ENCODE results near the gene CUL5. TPM values are rescaled to one million over a fixed set of nuclear protein-coding genes. Genes with fewer than 3 reads are reported as not detected.
A peak's percentile ranks its signal among the peaks of the same experiment; 100 is the strongest.

CUL5 gene
- total and polyA plus RNA-seq, 2 of the 8 experiments (the other 6 are each of a cell fraction or from before 2014, with no cell fraction given): 4.9 to 31.8 TPM

GRCh38 chr11:108019870-108020540, 11.3 kb downstream of the CUL5 start:
- no peaks in the 10 kb centered on the region for H3K23me2 ChIP-seq (ENCODE audit: low read depth, low read length)
- H4K20me1 ChIP-seq (replicated peaks in 1 of 2; ENCODE audit: control insufficient read depth in 1 of 2, insufficient read depth in 2 of 2, low read length in 2 of 2): peaks cover 5 to 6% of the 10 kb centered on the region in 2 experiments
- no peak overlapping the region for H2AFZ ChIP-seq (ENCODE audit: low read length)
- peaks cover 16% of the 10 kb centered on the region for H3K79me1 ChIP-seq (ENCODE audit: low read depth, low read length)
- peaks cover 6 to 98% of the 10 kb centered on the region in 2 experiments for H3K79me2 ChIP-seq (ENCODE audit: control insufficient read depth in 1 of 2, insufficient read depth in 2 of 2, low read length in 2 of 2)
- H3K56ac ChIP-seq (replicated peaks; ENCODE audit: insufficient read length, low read depth, low read length): no peak overlapping the region
- H2BK120ac ChIP-seq (replicated peaks; ENCODE audit: low read depth, low read length): no peak overlapping the region
- no peaks in the 10 kb centered on the region for H3K36me3 ChIP-seq (ENCODE audit: control insufficient read depth in 2 of 4, insufficient read depth in 4 of 4, low read length in 3 of 4)
- H2BK5ac ChIP-seq (ENCODE audit: low read depth, low read length): no peak overlapping the region; the same call in 1 of the 2 replicates
- no peak overlapping the region for H3K4me3 ChIP-seq (ENCODE audit: extremely low read depth in 1 of 4, insufficient read depth in 2 of 4, low read depth in 3 of 4, low read length in 4 of 4)
- H4K91ac ChIP-seq (replicated peaks; ENCODE audit: insufficient read length, low read length): peak overlapping the region; percentile 19
- H3K14ac ChIP-seq (ENCODE audit: insufficient read length): no peak overlapping the region
- H2BK12ac ChIP-seq (ENCODE audit: low read depth, low read length): no peak overlapping the region
- no peak overlapping the region for H2BK20ac ChIP-seq (ENCODE audit: low read length)
- WGBS, 2 experiments (ENCODE audit: extremely low coverage in 1 of 2, insufficient coverage in 1 of 2, insufficient read length in 1 of 2, insufficient replicate concordance in 2 of 2, low coverage in 1 of 2, low lambda C conversion rate in 2 of 2, missing lambda C conversion rate in 1 of 2): 85% methylated on average over 4 of the region's 4 CpGs; no CpG with 5 or more reads in 1 of the 2 experiments
- H3K4me2 ChIP-seq (ENCODE audit: insufficient read depth in 1 of 2, low read depth in 2 of 2, low read length in 2 of 2): no peak overlapping the region
- CTCF ChIA-PET (ENCODE audit: partially characterized antibody): interaction anchor here (7.7 kb wide), 1 partner anchor 10 kb away, joined by 57 read pairs; the partner anchor contains the start of gene CUL5
- H2AK5ac ChIP-seq (ENCODE audit: low read depth, low read length): no peak overlapping the region
- no peak overlapping the region for H4K5ac ChIP-seq (ENCODE audit: insufficient read length, low read depth, low read length)
- H2BK15ac ChIP-seq (ENCODE audit: low read length): no peak overlapping the region
- no peak overlapping the region for H3K23ac ChIP-seq (ENCODE audit: insufficient read length)
- H3K18ac ChIP-seq (ENCODE audit: extremely low read depth, low read length): no peak overlapping the region
- DNase-seq (ENCODE audit: low read depth in 1 of 2, low spot score in 2 of 2): no peak
- H3K27me3 ChIP-seq (replicated peaks in 1 of 4; ENCODE audit: control insufficient read depth in 3 of 4, extremely low read depth in 1 of 4, insufficient read depth in 3 of 4, low read length in 3 of 4): no peaks in the 10 kb centered on the region
- POLR2A ChIA-PET (ENCODE audit: partially characterized antibody): interaction anchor here (1.7 kb wide), 1 partner anchor 10 kb away, joined by 11 read pairs; the partner anchor contains the start of gene CUL5
- H3K4ac ChIP-seq (replicated peaks; ENCODE audit: insufficient read length, low read depth, low read length): no peak overlapping the region
- H4K8ac ChIP-seq (ENCODE audit: extremely low read depth, insufficient read depth, low read length): no peak overlapping the region
- TF ChIP-seq YY1 (IDR thresholded peaks at IDR 0.05; ENCODE audit: low read depth, low read length) (no peak), SP1 (IDR thresholded peaks at IDR 0.05; ENCODE audit: low read depth, low read length) (no peak), HDAC6 (IDR thresholded peaks at IDR 0.05; ENCODE audit: low read depth, low read length) (no peak), RFX5 (IDR thresholded peaks at IDR 0.05; ENCODE audit: borderline replicate concordance, low read depth, low read length) (no peak), ATF3 (IDR thresholded peaks at IDR 0.05; ENCODE audit: insufficient read depth, low read depth, low read length) (no peak)
- peaks cover 0 to 7% (median 3%) of the 10 kb centered on the region in 4 experiments; a peak in 3 of 7 replicates for H3K4me1 ChIP-seq (replicated peaks in 1 of 4; ENCODE audit: control insufficient read depth in 3 of 4, insufficient read depth in 4 of 4, low read length in 3 of 4)
- H3K27ac ChIP-seq (ENCODE audit: low read depth, low read length): no peak overlapping the region
- FAIRE-seq: no peak
- no peaks in the 10 kb centered on the region for H3K9me3 ChIP-seq (ENCODE audit: insufficient read depth in 2 of 2, low read depth in 1 of 2, low read length in 1 of 2)
- H3K9ac ChIP-seq (replicated peaks in 1 of 4; ENCODE audit: extremely low read depth in 1 of 4, low read depth in 3 of 4, low read length in 3 of 4): no peak overlapping the region
